GM13977 (cell line): Measurements from ENCODE around the gene GLB1L3.

ENCODE experiments used
- DNase-seq: peaks from one replicate; pipeline ENCODE4 v3.0.0; 2012; ENCODE audit warnings: low spot score
- in situ Hi-C: fragments of 300-500 bp; cut with MboI; formaldehyde crosslinking; loops from one replicate; pipeline ENCODE4 v1.12.0; 2022; ENCODE audit warnings: low sequenced_read_pairs, low pct_unique_long_range_greater_than_20kb, mixed read lengths, inconsistent platforms; ENCODE audit not compliant: unreplicated experiment
- TF ChIP-seq, protein P1 (sequence below): IDR thresholded peaks from 2 replicates; pipeline ENCODE4 v1.5.1; 2012; ENCODE audit warnings: mild to moderate bottlenecking, control low read depth; ENCODE audit not compliant: insufficient read depth; ENCODE audit errors: extremely low read depth, missing control alignments

Gene GLB1L3

GRCh38 chr11:134242376-134242775, 33.8 kb upstream of the GLB1L3 start:
- in situ Hi-C loops: no loop called here
- DNase-seq: no peak

DNA sequence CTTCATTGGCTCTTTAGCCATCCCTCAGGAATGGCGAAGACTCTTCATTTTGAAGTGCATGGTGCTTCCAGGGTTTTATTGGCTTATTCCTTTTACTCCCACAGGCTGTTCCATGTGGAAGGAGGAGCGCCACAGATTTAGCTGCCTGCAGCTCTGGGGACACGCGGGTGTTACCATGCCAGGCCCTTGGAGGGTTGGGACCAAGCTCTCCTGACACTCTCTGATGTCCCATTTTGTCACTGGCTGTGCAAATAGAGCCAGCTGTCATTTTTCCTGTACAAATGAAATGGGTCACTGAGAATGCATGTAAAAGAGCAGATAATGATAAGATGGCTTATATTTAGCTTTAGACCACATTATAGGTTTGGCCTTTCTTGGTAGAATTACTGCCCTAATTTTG, 32.3 kb upstream of the GLB1L3 start:
- in situ Hi-C loops: no loop called here
- no peak for DNase-seq
- TF ChIP-seq, protein P1, sequence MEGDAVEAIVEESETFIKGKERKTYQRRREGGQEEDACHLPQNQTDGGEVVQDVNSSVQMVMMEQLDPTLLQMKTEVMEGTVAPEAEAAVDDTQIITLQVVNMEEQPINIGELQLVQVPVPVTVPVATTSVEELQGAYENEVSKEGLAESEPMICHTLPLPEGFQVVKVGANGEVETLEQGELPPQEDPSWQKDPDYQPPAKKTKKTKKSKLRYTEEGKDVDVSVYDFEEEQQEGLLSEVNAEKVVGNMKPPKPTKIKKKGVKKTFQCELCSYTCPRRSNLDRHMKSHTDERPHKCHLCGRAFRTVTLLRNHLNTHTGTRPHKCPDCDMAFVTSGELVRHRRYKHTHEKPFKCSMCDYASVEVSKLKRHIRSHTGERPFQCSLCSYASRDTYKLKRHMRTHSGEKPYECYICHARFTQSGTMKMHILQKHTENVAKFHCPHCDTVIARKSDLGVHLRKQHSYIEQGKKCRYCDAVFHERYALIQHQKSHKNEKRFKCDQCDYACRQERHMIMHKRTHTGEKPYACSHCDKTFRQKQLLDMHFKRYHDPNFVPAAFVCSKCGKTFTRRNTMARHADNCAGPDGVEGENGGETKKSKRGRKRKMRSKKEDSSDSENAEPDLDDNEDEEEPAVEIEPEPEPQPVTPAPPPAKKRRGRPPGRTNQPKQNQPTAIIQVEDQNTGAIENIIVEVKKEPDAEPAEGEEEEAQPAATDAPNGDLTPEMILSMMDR: no peak

More at GRCh38 chr11:134242376-134242775, 33.8 kb upstream of the GLB1L3 start:
- TF ChIP-seq, protein P1: no peak

DNA sequence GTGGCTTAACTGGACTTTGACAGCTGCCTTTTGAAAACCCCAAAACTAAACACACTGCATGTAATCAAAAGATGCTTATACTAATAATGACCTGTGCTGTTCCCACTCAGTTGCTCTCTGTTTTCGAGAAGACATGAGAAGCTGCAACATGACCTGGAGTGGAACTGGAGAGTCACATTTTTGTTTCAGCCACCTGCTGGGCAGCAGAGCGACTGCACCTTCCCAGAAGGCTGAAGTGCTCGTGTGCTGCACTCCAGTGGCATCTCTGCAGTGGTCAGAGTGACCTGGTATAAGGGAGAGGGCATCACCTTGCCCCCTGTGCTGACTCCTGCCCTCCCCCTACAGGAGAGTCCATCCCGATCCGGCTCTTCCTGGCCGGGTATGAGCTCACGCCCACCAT, 31.6 kb upstream of the GLB1L3 start:
- DNase-seq: peak; percentile 58
- TF ChIP-seq, protein P1: peak; percentile 73
- in situ Hi-C loops: no loop called here

GRCh38 chr11:134245434-134245833, 30.7 kb upstream of the GLB1L3 start:
- DNase-seq: no peak
- in situ Hi-C loops: no loop called here
- TF ChIP-seq, protein P1: no peak

DNA sequence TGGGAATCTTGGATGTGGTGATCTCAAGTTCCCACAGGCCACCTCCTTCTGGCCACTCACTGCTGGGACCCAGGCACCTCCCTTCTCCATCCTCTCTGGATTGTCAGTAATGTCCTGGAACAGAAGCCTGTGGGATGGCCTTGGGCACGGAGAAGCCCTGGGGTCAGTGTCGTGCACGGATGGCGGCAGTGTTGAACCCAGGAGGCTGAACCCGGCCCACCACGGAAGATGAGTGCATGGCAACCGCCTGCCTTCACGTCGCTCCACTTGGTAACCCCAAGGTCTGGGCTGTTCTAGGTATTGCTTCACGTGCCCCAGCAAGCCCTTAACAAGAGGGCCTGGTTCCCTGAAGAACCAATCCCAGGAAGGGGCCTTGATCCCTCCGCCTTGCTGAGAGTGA, 30.1 kb upstream of the GLB1L3 start:
- DNase-seq: no peak
- TF ChIP-seq, protein P1: no peak
- in situ Hi-C loops: no loop called here

DNA sequence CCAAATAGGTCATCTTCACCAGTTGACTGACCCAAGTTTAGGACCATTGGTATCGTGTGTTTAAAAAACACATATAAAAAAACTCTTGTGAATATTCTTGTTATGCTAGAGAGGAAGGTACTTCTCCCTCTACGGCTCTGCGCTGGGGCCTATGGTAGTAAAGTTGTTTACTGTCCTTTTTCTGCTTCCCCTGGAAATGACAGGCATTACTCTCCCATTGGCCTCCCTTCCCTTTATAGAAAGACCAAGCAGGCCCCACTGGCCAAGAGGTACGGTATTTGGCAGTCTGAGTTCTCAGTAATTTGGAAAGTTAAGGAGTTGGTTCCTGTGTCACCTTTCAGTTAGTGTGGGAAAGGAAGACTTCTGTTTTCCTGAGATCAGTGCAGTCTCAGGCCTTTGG, 29.5 kb upstream of the GLB1L3 start:
- in situ Hi-C loops: no loop called here
- no peak for DNase-seq
- TF ChIP-seq, protein P1: no peak
